GM12891 (cell line): ENCODE results near the gene IGF1R.

Source experiments
- DNase-seq: peaks from one replicate; pipeline ENCODE4 v3.0.0; 2011; ENCODE audit warnings: low spot score; ENCODE audit not compliant: insufficient read length
- FAIRE-seq: peaks from 2 replicates; lab custom pipeline; 2011; peaks lifted over from hg19 to GRCh38; lab: Jason Lieb, UNC
- PAX5 ChIP-seq: IDR thresholded peaks from 2 replicates; pipeline ENCODE4 v1.6.1; 2011; ENCODE audit warnings: low read length, moderate library complexity, mild to moderate bottlenecking; ENCODE audit not compliant: insufficient read depth, severe bottlenecking
- POLR2A ChIP-seq: IDR thresholded peaks from 2 replicates; pipeline ENCODE4 v1.6.1; 2011; ENCODE audit warnings: low read depth, low read length, control low read depth
- POLR2AphosphoS5 ChIP-seq: IDR thresholded peaks from 2 replicates; pipeline ENCODE4 v1.6.1; 2011; ENCODE audit warnings: low read depth, low read length, control low read depth
- POU2F2 ChIP-seq: IDR thresholded peaks from 2 replicates; pipeline ENCODE4 v1.6.1; 2011; ENCODE audit warnings: low read depth, mild to moderate bottlenecking, control low read depth, low read length, moderate library complexity
- SPI1 ChIP-seq: IDR thresholded peaks from 2 replicates; pipeline ENCODE4 v1.6.1; 2011; ENCODE audit warnings: low read depth, low read length, control low read depth
- TAF1 ChIP-seq: IDR thresholded peaks from 2 replicates; pipeline ENCODE4 v1.6.1; 2011; ENCODE audit warnings: low read depth, low read length, control low read depth

IGF1R gene

GRCh38 chr15:98683831-98684230 is 35.5 kb downstream of the IGF1R start:
- FAIRE-seq (no peak), DNase-seq (no peak)
- TF ChIP-seq POLR2A = no peak
- TF ChIP-seq POLR2AphosphoS5 = no peak
- TF ChIP-seq POU2F2 = no peak
- TF ChIP-seq TAF1 = no peak
- no peak for TF ChIP-seq SPI1
- TF ChIP-seq PAX5 = no peak

GRCh38 chr15:98684436-98684835 is 36.1 kb downstream of the IGF1R start:
- no peak for FAIRE-seq
- TF ChIP-seq PAX5 (no peak), POLR2AphosphoS5 (no peak), POLR2A (no peak), SPI1 (no peak), POU2F2 (no peak), TAF1 (no peak)
- DNase-seq = no peak

GRCh38 chr15:98684995-98685525 is 36.7 kb downstream of the IGF1R start:
- DNase-seq (no peak), FAIRE-seq (no peak)
- no peak for TF ChIP-seq TAF1
- TF ChIP-seq POLR2AphosphoS5 = no peak
- no peak for TF ChIP-seq PAX5
- TF ChIP-seq POU2F2 = no peak
- TF ChIP-seq SPI1 = no peak
- no peak for TF ChIP-seq POLR2A

- TF ChIP-seq TAF1 (no peak), POLR2A (no peak), POLR2AphosphoS5 (no peak), POU2F2 (no peak), PAX5 (no peak), SPI1 (no peak)
- FAIRE-seq (no peak), DNase-seq (no peak)
Measured at GRCh38 chr15:98686983-98687382, 38.6 kb downstream of the IGF1R start.

- FAIRE-seq (no peak), DNase-seq (no peak)
Measured at GRCh38 chr15:98689431-98689861, 41.1 kb downstream of the IGF1R start.

GRCh38 chr15:98690272-98690950 is 42.1 kb downstream of the IGF1R start:
- DNase-seq = no peak
- TF ChIP-seq POLR2A (no peak), PAX5 (no peak), POLR2AphosphoS5 (no peak), POU2F2 (no peak), SPI1 (no peak), TAF1 (no peak)
- FAIRE-seq = no peak

More at GRCh38 chr15:98689431-98689861, 41.1 kb downstream of the IGF1R start:
- TF ChIP-seq PAX5 (no peak), POLR2AphosphoS5 (no peak), TAF1 (no peak), POLR2A (no peak), SPI1 (no peak), POU2F2 (no peak)

- FAIRE-seq = no peak
- TF ChIP-seq SPI1 (no peak), PAX5 (no peak), POLR2A (no peak), POLR2AphosphoS5 (no peak), POU2F2 (no peak), TAF1 (no peak)
- no peak for DNase-seq
Measured at GRCh38 chr15:98692213-98692612, 43.9 kb downstream of the IGF1R start.

GRCh38 chr15:98694161-98694560 is 45.8 kb downstream of the IGF1R start:
- DNase-seq (no peak), FAIRE-seq (no peak)
- TF ChIP-seq PAX5 (no peak), POLR2A (no peak), POU2F2 (no peak), SPI1 (no peak), TAF1 (no peak), POLR2AphosphoS5 (no peak)

GRCh38 chr15:98698792-98699191 is 50.5 kb downstream of the IGF1R start:
- TF ChIP-seq POU2F2 = no peak
- TF ChIP-seq PAX5 = no peak
- no peak for TF ChIP-seq SPI1
- TF ChIP-seq POLR2A = no peak
- TF ChIP-seq TAF1 = no peak
- TF ChIP-seq POLR2AphosphoS5 = no peak
- DNase-seq (no peak), FAIRE-seq (no peak)
